ENCODE measurements around the gene C1QL3.

Gene C1QL3

GRCh38 chr10:16521311-16522016 lies at the start of gene C1QL3:
TSS of gene C1QL3 (minus strand) at chr10:16521879. CDS start at chr10:16521065, 814 bp downstream.
- peak; percentile 24 for DNase-seq

DNA sequence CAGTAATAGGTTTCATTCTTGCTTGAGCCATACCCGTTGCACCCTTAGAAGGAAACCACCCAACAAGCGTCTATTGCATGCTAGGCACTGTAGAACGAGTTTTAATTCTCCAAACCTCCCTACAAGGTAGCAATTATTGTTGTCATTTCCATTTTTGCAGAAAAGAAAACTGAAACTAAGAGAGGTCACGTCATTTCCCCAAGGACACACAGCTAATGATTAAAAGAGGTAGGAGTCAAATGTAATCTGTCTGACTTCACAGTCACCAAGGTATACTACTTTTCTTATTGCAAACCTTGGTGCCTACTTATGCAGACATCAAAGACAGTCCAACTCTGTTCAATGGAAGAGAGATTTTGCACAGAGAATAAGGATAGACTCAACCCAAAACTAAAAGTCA lies 49.1 kb upstream of the C1QL3 start:
- no peak for DNase-seq

DNA sequence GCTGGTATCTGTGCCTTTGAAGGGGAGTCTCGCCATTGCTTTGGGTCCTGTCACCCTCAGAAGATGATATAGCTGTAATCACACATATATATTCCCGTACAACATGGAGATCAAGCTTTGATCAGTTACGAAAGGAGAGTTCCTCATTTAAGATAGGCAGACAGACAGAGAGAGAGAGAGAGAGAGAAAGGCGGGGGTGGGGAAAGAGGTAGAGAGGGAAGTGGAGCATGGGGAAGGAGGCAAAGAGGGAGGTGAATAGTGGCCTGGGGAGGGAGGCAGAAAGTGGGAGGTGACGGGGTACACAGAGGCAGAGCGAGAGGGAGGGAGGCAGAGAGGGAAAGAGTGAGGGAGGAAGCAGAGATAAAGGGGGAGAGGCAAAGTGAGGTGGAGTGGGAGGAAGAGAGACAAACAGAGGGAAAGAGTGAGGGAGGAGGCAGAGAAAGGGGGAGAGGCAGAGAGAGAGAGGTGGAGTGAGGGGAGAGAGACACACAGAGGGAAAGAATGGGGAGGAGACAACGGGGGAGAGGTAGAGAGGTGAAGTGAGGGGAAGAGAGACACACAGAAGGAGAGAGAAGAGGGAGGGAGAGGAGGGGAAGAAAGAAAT lies 44.6 kb upstream of the C1QL3 start:
- DNase-seq: no peak

DNA sequence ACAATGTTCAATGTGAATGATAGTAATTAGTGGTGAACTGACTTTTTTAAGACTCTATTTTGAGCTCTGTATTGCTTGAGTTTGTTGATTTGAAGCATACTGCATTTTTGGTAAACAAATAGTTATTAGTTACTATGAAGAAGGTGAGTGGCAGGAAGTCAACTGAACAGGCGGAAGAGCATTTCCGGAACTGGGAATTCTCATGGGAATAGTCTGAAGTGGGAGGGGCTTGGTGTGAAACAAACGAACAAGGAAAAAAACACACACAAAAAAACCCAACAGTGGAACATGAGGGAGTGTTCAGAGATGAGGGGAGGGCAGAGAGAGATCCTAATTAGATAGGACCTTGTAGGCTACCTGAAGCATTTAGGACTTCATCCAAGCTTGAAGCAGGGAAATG lies 43.9 kb upstream of the C1QL3 start:
- no peak for DNase-seq

DNA sequence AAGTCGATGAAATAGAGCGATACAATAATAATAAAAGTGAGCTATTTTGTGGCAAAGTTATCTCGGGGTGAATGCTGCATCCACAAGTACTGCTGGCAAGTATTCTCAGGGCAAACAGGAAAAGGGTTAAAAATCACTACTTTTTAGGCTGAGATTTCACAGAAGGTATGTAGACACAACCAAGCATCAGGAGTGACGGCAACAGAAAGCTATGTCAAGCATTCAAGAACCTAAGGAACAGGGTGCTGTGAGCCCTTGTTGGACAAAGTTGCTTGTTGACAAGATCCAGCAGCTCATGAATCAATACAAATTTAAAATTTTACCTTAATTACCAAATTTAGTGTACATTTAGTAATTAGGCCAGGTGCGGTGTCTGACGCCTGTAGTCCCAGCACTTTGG lies 41.2 kb upstream of the C1QL3 start:
- no peak for DNase-seq

DNA sequence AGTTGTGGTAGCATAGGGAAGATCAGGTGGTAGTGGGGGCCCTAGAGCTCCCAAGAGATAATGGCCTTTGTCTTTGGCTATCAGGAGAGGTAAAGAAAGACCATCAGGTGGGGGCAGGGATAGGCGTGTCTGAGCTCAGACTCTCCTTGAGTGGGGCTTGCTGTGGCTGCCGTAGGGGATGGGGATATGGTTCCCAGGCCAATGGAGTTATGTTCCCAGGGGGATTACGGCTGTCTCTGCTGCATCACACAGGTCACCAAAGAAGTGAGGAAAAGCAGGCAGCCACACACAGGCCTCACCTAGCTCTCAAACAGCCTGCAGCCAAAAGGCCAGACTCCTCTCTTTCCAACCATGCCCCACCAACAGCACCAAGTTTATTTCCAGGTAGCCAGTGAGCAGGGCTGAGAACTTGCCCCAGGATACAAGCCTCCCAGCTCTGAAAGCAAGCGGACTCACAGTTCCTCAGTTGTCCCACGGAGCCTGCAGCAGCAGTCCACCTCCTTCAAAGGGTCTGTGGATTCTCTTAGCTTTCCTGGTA lies 37.6 kb upstream of the C1QL3 start:
- DNase-seq: no peak

GRCh38 chr10:16547973-16548372 lies 26.3 kb upstream of the C1QL3 start:
- no peak for DNase-seq

DNA sequence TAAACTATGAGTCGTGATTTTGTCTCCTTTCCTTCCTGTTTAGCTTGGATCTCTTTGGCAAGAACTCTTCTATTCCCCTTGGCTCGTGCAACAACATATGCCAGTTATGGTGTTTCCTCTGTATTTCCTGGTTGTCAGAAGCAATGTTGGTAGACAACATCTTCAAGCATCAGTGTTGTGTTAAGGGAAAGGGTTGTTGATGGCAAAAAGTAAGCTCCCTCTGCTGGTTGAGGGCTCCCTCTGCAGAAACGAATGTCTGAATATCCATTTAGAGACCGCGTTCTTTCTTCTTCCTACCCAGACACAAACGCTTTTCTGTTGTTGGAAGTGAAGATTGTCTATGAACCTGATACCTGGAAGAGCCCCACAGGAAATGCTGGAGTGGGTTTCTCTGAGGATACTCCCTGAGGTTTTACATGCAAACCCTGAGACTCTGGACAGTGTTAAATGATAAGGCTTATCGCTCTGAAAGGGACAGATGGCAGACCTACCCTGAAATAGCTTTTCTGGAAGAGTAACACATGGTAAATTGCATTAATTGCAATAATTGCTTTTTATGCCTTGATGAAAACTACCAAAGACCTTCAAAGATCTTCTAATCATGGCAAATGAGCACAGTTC lies 23.5 kb upstream of the C1QL3 start:
- DNase-seq: no peak

DNA sequence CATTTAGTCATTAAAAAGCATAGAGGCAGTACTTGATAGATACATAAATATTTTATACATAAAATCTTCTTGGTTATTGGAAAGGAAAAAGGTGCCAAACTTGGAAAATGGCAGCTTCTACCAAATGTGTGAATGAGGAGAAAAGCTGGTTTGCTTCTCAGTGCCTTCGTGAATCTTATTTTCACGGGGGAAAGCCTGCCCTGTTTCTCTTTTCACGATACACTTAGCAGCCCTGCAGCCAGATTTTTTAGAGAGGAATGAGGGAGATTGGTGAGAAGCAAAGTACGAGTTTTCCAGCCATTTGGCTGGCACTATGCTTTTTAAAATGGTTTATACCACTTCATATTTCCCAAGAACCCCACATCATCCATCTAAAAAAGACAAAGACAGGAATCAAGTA lies 22.9 kb upstream of the C1QL3 start:
- no peak for DNase-seq

GRCh38 chr10:16544099-16544498 lies 22.4 kb upstream of the C1QL3 start:
- no peak for DNase-seq

DNA sequence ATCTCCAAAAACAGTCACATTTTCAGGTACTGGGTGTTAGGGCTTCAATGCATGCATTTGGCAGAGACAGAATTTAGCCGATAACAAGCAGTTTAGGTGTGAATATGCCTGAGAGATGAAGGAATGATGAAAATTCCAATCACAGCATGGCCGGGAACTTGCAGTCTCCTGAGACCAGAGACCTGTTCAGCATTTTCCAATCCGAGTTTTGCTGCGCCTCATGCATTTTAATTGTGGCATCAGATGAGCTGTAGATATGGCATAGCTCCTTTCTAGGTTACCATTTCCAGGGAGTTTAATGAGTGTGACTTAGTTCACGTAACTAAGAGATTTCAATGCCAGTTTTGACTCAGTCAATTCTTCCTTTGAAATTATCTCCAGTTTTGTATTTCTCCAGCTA lies 14.5 kb upstream of the C1QL3 start:
- DNase-seq: no peak

GRCh38 chr10:16529853-16530252 lies 8.2 kb upstream of the C1QL3 start:
- no peak for DNase-seq

GRCh38 chr10:16527452-16527851 lies 5.8 kb upstream of the C1QL3 start:
- DNase-seq: no peak

- DNase-seq: peak; percentile 24
Measured at GRCh38 chr10:16520900-16521299, 779 bp downstream of the C1QL3 start.

- DNase-seq: peak; percentile 10
Measured at GRCh38 chr10:16519908-16520861, 1.5 kb downstream of the C1QL3 start.

- DNase-seq: no peak
Measured at GRCh38 chr10:16519250-16519907, 2.3 kb downstream of the C1QL3 start.

GRCh38 chr10:16518822-16519221 lies 2.9 kb downstream of the C1QL3 start:
- no peak for DNase-seq

GRCh38 chr10:16510843-16511242 lies 10.8 kb downstream of the C1QL3 start:
- no peak for DNase-seq

GRCh38 chr10:16509996-16510395 lies 11.7 kb downstream of the C1QL3 start:
- DNase-seq: no peak

DNA sequence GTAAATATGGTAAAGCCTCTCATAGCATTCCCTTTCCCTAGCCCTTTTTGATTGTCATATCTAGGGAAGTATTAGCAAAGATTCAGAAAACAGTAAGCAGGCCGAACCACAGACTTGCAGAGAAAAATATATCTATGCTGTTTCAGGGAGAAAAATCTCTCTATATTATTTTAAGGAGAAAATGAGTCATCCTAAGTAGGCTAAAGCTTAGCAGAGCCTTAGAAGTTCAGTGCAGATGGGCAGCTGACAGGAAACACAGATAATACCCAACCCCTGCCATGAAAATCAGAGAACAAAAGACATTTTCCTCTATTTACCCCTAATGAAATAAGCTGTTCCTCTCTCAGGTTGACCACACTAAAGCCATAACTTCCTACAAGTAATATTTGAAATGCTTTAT lies 16.5 kb downstream of the C1QL3 start:
- no peak for DNase-seq

GRCh38 chr10:16497911-16498310 lies 23.8 kb downstream of the C1QL3 start:
- DNase-seq: no peak

- no peak for DNase-seq
Measured at GRCh38 chr10:16493884-16494536, 27.7 kb downstream of the C1QL3 start.
